Occipital lobe (tissue), 2 donors: ENCODE results near the gene ENAM. TPM values are rescaled to one million over a fixed set of nuclear protein-coding genes. Genes with fewer than 3 reads are reported as not detected.

Source experiments
- DNase-seq: peaks from one replicate; lab custom pipeline; 2025; lab: John Stamatoyannopoulos, UW
- total RNA-seq: library from RNA; depleted of rRNA; stranded (reverse); fragments of >200 nt; gene quantifications from one replicate; pipeline ENCODE4 v1.2.3, GENCODE V29; 2014

ENAM gene
- total RNA-seq, result not detected

DNA sequence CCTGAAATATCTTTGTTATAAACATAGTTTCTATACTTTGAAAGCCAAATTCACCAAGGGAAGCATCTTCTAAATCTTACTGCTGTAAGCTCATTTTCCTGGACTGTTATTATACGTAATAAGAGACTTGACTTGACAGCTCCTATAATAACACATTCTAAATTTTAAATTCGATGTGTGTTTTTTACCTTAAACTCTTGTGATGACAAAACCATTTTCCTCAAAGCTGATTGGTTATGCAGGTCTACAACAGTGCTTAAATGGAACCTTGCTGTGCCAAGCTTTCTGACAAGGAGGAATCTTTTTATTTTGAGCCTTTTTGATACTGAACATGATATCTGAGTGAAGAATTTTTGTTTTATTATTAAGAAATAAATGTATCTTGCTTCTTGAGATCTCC is at the start of gene ENAM:
ENAM (plus strand) TSS at position 301 of the 400 bp plus-strand sequence. CDS start 757 bp downstream, outside the sequence.
- DNase-seq, result no peak

GRCh38 chr4:70581980-70582379 is 46.6 kb upstream of the ENAM start:
- no peak for DNase-seq

GRCh38 chr4:70583952-70584834 is 44.4 kb upstream of the ENAM start:
- DNase-seq, result no peak

DNA sequence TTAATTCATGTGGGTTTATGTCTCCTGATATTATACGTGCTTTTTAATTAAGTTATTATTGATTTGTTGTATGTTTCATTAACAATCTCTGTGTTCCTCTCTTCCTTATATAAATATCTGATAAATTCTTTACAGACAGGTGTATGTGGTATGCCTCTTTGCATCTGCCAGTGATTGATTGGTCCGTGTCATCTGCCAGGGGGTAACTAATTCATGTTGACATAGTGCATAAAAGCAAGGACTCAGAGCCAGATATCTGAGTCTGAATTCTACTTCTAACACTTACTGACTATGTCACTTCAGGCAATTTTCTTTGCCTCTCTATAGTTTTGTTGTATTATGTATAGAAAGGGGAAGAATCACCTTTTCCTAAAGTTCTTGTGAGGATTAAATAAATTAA is 41.7 kb upstream of the ENAM start:
- DNase-seq, result no peak

DNA sequence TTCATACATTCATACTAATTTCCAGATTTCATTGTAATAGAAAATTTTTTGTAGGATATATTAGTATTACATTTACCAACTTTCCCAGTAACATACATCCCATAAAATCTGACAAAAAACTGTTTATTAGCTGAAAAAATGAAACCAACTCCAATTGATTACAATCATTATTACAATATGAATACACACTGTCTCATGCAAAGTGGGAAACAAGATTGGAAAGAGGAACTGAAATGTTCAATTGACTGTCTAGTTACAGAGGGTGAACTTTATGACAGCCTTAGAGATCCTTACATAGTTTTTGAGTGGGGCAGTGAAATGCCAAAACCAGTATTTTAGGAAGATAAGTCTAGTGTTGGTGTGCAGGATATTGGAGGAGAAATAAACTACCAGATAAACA is 38.8 kb upstream of the ENAM start:
- DNase-seq, result no peak

DNA sequence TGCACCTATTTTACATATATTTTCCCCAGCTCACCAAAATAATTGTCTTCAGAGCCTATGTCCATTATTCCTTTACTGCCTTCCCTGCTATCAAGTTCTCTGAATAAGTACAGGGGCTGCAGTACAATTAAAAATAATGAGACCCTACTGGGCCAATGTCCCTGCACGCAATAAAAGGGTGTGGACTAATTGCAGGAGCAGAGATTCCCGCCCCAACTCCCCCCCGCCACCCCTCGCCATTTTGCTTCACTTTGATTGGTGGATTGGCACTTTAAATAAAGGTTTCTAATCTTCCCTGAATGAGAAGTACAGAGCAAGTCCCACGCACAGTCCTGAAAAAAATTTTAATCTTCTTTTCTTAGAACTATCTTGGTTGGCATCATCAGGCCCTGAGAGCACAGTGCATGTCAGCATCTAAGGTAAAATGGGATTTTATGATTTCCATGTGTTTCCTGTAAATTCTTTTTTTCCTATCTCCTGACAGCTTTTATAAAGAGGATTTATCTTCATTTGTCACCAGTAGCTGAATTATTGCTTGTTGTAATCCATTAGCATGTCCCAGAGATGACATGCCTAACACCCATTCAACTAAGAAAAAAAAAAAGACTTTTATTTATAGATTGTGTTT is 36.5 kb upstream of the ENAM start, which contains the start of gene AMBN:
AMBN (plus strand) TSS at position 302 of the 628 bp plus-strand sequence; CDS start at position 405, 103 bp downstream.
- DNase-seq, result no peak

GRCh38 chr4:70594196-70594595 is 34.3 kb upstream of the ENAM start:
- no peak for DNase-seq

GRCh38 chr4:70600305-70600704 is 28.2 kb upstream of the ENAM start:
- DNase-seq, result no peak

- DNase-seq, result no peak
Measured at GRCh38 chr4:70600977-70601376, 27.6 kb upstream of the ENAM start.

DNA sequence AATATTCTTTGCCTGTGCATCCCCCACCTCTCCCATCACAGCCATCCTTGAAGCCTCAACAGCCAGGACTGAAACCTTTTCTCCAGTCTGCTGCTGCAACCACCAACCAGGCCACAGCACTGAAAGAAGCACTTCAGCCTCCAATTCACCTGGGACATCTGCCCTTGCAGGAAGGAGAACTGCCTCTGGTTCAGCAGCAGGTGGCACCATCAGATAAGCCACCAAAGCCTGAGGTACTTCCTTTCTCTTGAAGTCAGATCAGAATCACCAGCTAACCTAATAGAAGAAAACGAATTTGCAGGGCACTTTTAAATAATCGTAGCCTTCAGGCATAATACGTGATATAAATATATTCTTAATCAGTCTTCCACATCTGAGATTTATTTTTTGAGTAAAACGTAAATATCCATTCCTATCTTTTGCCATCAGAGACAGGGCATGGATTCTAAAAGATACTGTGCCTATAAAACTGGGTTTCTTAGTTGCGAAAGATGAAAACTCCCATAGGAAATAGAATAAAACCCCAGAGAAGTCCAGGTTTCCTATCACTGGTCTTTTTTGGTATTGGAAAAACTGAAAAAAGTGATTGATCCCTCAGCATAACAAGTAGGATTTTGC is 27.0 kb upstream of the ENAM start:
- peak; percentile 1 for DNase-seq

DNA sequence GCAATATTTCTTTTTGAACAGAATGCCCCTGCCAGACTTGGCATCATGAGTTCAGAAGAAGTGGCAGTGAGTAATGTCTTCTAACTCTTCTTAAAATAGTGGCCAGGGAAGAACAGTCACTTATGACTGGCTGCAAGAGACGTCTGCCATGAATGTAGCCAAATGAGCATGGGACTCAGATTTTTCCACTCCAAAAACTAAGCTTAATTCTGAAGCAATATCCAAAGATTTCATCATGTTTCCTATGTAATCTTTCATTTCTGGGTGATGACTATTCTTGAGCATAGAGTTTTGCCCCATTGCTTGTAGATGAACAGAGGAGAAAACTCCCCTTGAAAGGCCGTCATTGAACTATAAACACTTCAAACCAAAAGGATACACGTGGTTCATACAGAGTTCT is 24.7 kb upstream of the ENAM start:
- no peak for DNase-seq

DNA sequence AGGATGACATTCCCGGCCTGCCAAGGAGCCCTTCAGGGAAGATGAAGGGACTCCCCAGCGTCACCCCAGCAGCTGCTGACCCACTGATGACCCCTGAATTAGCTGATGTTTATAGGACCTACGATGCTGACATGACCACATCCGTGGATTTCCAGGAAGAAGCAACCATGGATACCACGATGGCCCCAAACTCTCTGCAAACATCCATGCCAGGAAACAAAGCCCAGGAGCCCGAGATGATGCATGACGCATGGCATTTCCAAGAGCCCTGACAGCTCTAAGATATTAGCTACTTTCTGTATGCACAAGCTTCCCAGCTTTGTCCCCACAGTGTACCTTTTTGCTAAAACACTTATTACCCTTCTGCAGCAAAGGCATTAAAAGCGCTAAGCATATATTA is 22.1 kb upstream of the ENAM start:
- DNase-seq, result no peak

- no peak for DNase-seq
Measured at GRCh38 chr4:70607334-70607853, 21.1 kb upstream of the ENAM start.

GRCh38 chr4:70608324-70608723 is 20.2 kb upstream of the ENAM start:
- DNase-seq, result no peak

GRCh38 chr4:70613306-70614183 is 15.0 kb upstream of the ENAM start:
- DNase-seq, result no peak

DNA sequence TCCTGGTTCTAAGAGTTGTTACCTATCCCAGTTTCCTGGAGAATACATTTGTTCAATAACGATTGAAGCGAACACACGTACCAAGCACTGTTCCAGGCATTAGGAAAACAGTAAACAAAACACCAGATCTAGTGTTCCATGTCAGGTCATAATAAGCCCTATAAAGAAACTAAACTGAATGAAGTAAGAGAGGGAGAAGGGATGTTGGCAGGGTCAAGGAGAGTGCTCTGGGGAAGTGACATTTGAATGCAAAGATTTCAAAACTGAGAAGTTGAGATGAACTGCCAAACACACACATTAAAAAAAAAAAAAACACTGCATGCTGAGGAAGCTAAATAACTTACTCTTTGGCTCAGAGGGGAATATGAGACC is 14.4 kb upstream of the ENAM start:
- no peak for DNase-seq

DNA sequence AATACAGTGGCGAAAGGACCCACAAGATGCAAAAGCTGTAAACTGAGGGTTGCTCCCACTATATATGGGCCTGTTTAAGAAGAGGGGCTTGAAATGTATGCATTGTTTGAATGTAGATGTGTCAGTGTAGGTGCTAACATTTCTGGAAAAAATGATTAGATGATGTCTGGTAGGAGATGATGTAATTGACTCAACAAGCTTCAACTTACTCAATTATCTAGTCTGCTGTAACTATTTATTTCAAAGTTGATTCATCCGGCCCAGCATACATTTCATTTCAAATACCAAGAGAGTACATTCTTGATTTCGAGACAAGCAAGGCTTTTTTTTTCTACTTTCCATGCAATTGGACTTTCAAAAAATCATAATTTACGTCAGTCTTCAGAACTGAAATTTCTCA is 9.3 kb upstream of the ENAM start:
- DNase-seq, result no peak

GRCh38 chr4:70619778-70620177 is 8.8 kb upstream of the ENAM start:
- no peak for DNase-seq

DNA sequence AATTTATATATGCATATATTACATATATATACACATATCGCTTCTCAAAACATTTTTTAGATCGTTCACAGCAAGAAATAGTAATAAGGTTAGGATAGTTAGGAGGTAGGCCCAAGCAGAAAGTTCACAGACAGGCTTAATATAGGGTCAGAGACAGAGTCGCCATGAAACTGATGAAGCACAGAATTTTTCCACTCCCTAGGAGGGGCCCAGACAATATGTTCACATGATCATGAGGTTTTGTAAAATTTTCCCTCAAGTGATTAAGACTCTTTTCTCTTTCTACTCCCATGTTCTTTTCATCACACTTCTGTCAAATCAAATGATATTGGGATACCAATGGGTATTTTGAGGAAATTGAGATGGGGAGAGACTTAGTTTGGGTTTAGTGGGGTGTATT is 5.2 kb upstream of the ENAM start:
- DNase-seq, result no peak

- DNase-seq, result no peak
Measured at GRCh38 chr4:70624226-70624793, 4.2 kb upstream of the ENAM start.

DNA sequence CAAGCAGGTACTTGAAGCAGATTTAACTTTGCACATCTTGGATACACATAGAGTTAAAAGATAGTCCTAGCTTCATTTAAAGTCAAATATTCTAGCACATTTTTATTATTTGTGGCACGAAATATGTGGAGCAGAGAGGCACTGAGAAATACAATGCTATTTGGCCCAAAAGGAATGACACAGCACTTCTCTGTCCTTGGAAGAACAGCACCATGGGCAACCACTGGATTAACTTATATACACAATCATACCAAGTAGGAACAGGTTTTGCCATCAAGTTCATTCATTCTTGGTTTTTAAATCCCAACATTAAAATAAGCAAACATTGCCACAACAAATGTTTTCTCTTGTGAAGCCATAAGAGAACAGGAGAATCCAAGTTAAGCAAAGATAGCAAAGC is 924 bp upstream of the ENAM start:
- DNase-seq, result no peak
